GM12872 (cell line): ENCODE measurements around the gene LRP10.

Experiments used
- TF ChIP-seq, protein P1 (sequence below): IDR thresholded peaks from 3 replicates; pipeline ENCODE4 v1.5.1; 2011; ENCODE audit warnings: low read depth, mild to moderate bottlenecking, low read length, moderate library complexity; ENCODE audit not compliant: insufficient read depth

The LRP10 gene

DNA sequence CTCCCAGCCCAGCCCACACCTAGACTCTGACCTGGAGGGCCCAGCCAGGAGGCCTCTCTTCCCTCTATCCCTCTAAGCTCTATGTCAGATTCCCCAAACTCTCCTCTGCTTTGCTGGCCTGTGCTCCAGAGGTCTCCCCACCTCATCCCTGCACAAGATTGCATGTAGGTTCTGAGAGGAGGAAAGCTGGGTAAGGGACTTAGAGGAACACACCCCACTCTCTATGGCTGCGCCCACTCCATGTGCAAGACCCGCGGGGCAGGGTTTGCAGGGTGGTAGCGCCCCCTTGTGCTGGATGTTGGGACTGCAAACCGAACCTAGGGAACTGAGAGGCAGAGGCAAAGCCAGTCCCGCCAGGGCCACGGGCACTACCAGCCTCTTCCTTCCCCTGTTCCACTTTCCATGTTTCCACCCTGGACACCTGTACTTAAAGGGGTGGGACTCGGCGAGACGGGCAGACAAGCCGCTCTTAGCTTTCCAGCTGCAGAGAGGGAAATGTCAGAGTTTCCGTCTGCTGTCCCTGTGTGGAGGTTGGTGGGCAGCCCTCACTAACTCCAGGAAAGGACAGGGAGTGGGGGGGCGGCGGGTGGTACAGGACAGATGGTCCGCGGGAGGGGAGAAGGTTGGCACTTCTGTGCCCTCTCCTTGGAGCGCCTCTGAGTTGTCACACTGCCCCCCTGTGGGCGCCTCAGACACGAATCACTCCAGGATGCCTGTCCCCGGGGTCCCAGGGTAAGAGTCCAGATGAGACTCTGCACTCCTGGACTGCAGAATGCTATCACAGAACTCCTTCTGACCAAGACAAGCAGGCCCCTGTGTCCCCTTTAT, 18.4 kb upstream of the LRP10 start:
- TF ChIP-seq, protein P1, sequence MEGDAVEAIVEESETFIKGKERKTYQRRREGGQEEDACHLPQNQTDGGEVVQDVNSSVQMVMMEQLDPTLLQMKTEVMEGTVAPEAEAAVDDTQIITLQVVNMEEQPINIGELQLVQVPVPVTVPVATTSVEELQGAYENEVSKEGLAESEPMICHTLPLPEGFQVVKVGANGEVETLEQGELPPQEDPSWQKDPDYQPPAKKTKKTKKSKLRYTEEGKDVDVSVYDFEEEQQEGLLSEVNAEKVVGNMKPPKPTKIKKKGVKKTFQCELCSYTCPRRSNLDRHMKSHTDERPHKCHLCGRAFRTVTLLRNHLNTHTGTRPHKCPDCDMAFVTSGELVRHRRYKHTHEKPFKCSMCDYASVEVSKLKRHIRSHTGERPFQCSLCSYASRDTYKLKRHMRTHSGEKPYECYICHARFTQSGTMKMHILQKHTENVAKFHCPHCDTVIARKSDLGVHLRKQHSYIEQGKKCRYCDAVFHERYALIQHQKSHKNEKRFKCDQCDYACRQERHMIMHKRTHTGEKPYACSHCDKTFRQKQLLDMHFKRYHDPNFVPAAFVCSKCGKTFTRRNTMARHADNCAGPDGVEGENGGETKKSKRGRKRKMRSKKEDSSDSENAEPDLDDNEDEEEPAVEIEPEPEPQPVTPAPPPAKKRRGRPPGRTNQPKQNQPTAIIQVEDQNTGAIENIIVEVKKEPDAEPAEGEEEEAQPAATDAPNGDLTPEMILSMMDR, result peak; percentile 96

- TF ChIP-seq, protein P1, result no peak
Observed at GRCh38 chr14:22854963-22855724, 16.4 kb upstream of the LRP10 start.

DNA sequence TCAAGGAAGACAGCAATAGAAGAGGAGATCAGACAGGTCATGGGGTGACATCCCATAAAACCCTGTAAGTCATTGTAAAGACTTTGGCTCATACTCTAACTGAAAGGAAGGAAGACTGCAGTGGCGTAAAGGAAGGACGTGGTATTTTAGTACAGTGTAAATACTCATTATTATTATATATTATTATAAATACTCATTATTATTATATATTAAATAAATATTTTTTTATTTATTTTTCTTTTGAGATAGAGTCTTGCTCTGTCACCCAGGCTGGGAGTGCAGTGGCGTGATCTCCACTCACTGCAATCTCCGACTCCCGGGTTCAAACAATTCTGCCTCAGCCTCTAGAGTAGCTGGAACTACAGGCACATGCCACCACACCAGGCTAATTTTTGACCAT, 15.1 kb upstream of the LRP10 start:
- TF ChIP-seq, protein P1, result no peak

- TF ChIP-seq, protein P1, result no peak
Observed at GRCh38 chr14:22861651-22862050, 9.9 kb upstream of the LRP10 start.

GRCh38 chr14:22864979-22865378, 6.6 kb upstream of the LRP10 start:
- TF ChIP-seq, protein P1, result no peak

- TF ChIP-seq, protein P1, result peak; percentile 36; the same call in 2 of the 3 replicates
Observed at GRCh38 chr14:22865424-22866405, 5.8 kb upstream of the LRP10 start.
